ENCODE measurements around the gene SPRR1A.

DNA sequence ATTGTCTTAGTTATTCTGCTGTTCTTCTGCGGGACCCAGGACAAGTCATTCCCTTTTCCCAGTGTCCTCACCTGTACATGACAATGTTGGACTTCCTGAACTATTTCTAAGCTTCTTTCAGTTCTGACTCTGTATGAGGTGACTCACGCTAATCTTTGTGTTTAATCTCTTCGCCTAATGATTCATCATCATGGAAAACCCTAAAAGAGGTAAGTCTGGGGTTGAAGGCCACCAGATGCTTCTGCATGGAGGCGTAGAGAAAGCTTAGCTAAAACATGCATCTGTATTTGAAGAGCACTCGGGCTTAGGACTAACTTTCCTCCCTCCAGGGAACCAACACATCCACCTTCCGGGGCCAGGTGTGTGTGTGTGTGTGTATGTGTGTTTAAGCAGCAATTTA is 29.4 kb upstream of the SPRR1A start:
- TF ChIP-seq, protein P1, sequence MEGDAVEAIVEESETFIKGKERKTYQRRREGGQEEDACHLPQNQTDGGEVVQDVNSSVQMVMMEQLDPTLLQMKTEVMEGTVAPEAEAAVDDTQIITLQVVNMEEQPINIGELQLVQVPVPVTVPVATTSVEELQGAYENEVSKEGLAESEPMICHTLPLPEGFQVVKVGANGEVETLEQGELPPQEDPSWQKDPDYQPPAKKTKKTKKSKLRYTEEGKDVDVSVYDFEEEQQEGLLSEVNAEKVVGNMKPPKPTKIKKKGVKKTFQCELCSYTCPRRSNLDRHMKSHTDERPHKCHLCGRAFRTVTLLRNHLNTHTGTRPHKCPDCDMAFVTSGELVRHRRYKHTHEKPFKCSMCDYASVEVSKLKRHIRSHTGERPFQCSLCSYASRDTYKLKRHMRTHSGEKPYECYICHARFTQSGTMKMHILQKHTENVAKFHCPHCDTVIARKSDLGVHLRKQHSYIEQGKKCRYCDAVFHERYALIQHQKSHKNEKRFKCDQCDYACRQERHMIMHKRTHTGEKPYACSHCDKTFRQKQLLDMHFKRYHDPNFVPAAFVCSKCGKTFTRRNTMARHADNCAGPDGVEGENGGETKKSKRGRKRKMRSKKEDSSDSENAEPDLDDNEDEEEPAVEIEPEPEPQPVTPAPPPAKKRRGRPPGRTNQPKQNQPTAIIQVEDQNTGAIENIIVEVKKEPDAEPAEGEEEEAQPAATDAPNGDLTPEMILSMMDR (IDR thresholded peaks at IDR 0.05), result no peak
- TF ChIP-seq POLR2A (IDR thresholded peaks at IDR 0.05), result no peak

Measured in esophagus squamous epithelium (tissue), 4 donors.